DND-41 (cell line): ENCODE measurements around the gene IREB2.

Experiments
- ATAC-seq: fragments of 200-7000 bp; cut with Tn5 transposase; 3 replicates; pipeline ENCODE4 v1.9.1; 2021; ENCODE audit warnings: low read depth; ENCODE audit not compliant: insufficient read depth
- DNase-seq: peaks from one replicate; pipeline ENCODE4 v3.0.0-alpha.2; 2020
- H2AFZ ChIP-seq: 2 replicates; pipeline ENCODE4 v1.6.0; 2012; ENCODE audit warnings: low read depth, low read length
- H3K27ac ChIP-seq: 2 replicates; pipeline ENCODE4 v1.5.1; 2012; ENCODE audit warnings: low read length, inconsistent platforms
- H3K27me3 ChIP-seq: fragments of 200-600 bp; sonication (generic); 2 replicates; pipeline ENCODE4 v1.6.0; 2012; ENCODE audit warnings: low read length, mild to moderate bottlenecking, inconsistent platforms; ENCODE audit not compliant: insufficient read depth, poor library complexity
- H3K36me3 ChIP-seq: 2 replicates; pipeline ENCODE4 v1.5.1; 2012; ENCODE audit warnings: low read length, inconsistent platforms; ENCODE audit not compliant: insufficient read depth
- H3K4me1 ChIP-seq: 2 replicates; pipeline ENCODE4 v1.5.1; 2012; ENCODE audit warnings: mild to moderate bottlenecking, low read length; ENCODE audit not compliant: insufficient read depth
- H3K4me2 ChIP-seq: 2 replicates; pipeline ENCODE4 v1.6.0; 2012; ENCODE audit warnings: mild to moderate bottlenecking, moderate library complexity, low read length, inconsistent platforms; ENCODE audit not compliant: insufficient read depth
- H3K4me3 ChIP-seq, 2 experiments: fragments of 200-600 bp in 1 of 2; shearing (Covaris generic) in 1 of 2; 2 replicates each; pipeline ENCODE4 v1.5.1; 2012 to 2016; ENCODE audit warnings: inconsistent platforms in 2 of 2, low read length in 2 of 2, mild to moderate bottlenecking in 2 of 2, low read depth in 1 of 2, moderate library complexity in 1 of 2
- H3K79me2 ChIP-seq: 2 replicates; pipeline ENCODE4 v1.6.0; 2012; ENCODE audit warnings: low read length, inconsistent platforms; ENCODE audit not compliant: insufficient read depth
- H3K9ac ChIP-seq: 2 replicates; pipeline ENCODE4 v1.6.0; 2012; ENCODE audit warnings: low read depth, mild to moderate bottlenecking, inconsistent platforms, low read length, moderate library complexity
- H3K9me3 ChIP-seq: 2 replicates; pipeline ENCODE4 v1.5.1; 2012; ENCODE audit warnings: low read length, moderate library complexity, mild to moderate bottlenecking, inconsistent platforms; ENCODE audit not compliant: insufficient read depth, severe bottlenecking
- H4K20me1 ChIP-seq: 2 replicates; pipeline ENCODE4 v1.6.0; 2012; ENCODE audit warnings: low read length; ENCODE audit not compliant: insufficient read depth
- CTCF ChIP-seq: IDR thresholded peaks from 2 replicates; pipeline ENCODE4 v1.5.1; 2012; ENCODE audit warnings: borderline replicate concordance, low read length, moderate library complexity, mild to moderate bottlenecking; ENCODE audit not compliant: poor library complexity, severe bottlenecking; ENCODE audit errors: extremely low read depth
- EZH2 ChIP-seq: IDR thresholded peaks from 3 replicates; pipeline ENCODE4 v1.6.1; 2012; ENCODE audit warnings: borderline replicate concordance, low read depth, mild to moderate bottlenecking, moderate library complexity, low read length, inconsistent platforms; ENCODE audit not compliant: severe bottlenecking

The IREB2 gene

GRCh38 chr15:78396186-78396814 is 41.7 kb upstream of the IREB2 start:
- Histone ChIP-seq H3K27ac (no peak overlapping the region), H3K9ac (no peak overlapping the region), H3K36me3 (no peaks in the 10 kb centered on the region), H3K4me2 (no peak overlapping the region), H3K9me3 (no peaks in the 10 kb centered on the region), H4K20me1 (no peaks in the 10 kb centered on the region), H3K27me3 (no peaks in the 10 kb centered on the region), H3K79me2 (no peaks in the 10 kb centered on the region), H3K4me1 (no peaks in the 10 kb centered on the region), H2AFZ (no peak overlapping the region), H3K4me3 (no peak overlapping the region)
- TF ChIP-seq CTCF (no peak), EZH2 (no peak)
- no peak for DNase-seq
- ATAC-seq, result no peak

GRCh38 chr15:78396976-78397375 is 41.0 kb upstream of the IREB2 start:
- no peak overlapping the region for H2AFZ ChIP-seq
- DNase-seq, result no peak

GRCh38 chr15:78397382-78397781 is 40.6 kb upstream of the IREB2 start:
- H3K79me2 ChIP-seq, result no peaks in the 10 kb centered on the region

More at GRCh38 chr15:78396976-78397375, 41.0 kb upstream of the IREB2 start:
- Histone ChIP-seq H3K4me3 (no peak overlapping the region), H3K36me3 (no peaks in the 10 kb centered on the region), H4K20me1 (no peaks in the 10 kb centered on the region), H3K4me2 (no peak overlapping the region), H3K9ac (no peak overlapping the region), H3K27ac (no peak overlapping the region), H3K4me1 (no peaks in the 10 kb centered on the region), H3K27me3 (no peaks in the 10 kb centered on the region), H3K79me2 (no peaks in the 10 kb centered on the region), H3K9me3 (no peaks in the 10 kb centered on the region)
- no peak for ATAC-seq
- TF ChIP-seq EZH2, result no peak
- peak; percentile 30 for TF ChIP-seq CTCF

More at GRCh38 chr15:78397382-78397781, 40.6 kb upstream of the IREB2 start:
- H3K4me3 ChIP-seq, result no peak overlapping the region
- ATAC-seq (no peak), DNase-seq (no peak)
- no peaks in the 10 kb centered on the region for H4K20me1 ChIP-seq
- H3K27ac ChIP-seq, result no peak overlapping the region
- no peak overlapping the region for H3K4me2 ChIP-seq
- H3K9me3 ChIP-seq, result no peaks in the 10 kb centered on the region
- H2AFZ ChIP-seq, result no peak overlapping the region
- H3K4me1 ChIP-seq, result no peaks in the 10 kb centered on the region
- no peaks in the 10 kb centered on the region for H3K36me3 ChIP-seq
- H3K27me3 ChIP-seq, result no peaks in the 10 kb centered on the region
- H3K9ac ChIP-seq, result no peak overlapping the region
- TF ChIP-seq EZH2, result no peak
- no peak for TF ChIP-seq CTCF
